Measurements from ENCODE around the gene ULK1.

The ULK1 gene

GRCh38 chr12:131930510-131930909 lies 36.1 kb downstream of the ULK1 start:
- H3K4me1 ChIP-seq (ENCODE audit: control insufficient read depth, insufficient read depth, low read length): no peaks in the 10 kb centered on the region
- H3K9me3 ChIP-seq (ENCODE audit: control insufficient read depth, insufficient read depth, low read depth, low read length): no peaks in the 10 kb centered on the region
- H3K36me3 ChIP-seq (ENCODE audit: control insufficient read depth in 2 of 2, insufficient read depth in 1 of 2, low read length in 2 of 2): peaks cover 27 to 49% of the 10 kb centered on the region in 2 experiments
- CTCF ChIA-PET: interaction anchor here (1.1 kb wide), 1 partner anchor 94 kb away, joined by 3 read pairs; no protein-coding TSS in a partner anchor
- H3K27ac ChIP-seq (ENCODE audit: extremely low read depth, low read depth, low read length): peak overlapping the region; percentile 78; the same call in 1 of the 2 replicates
- POLR2A ChIA-PET: interaction anchor here (1.0 to 1.5 kb wide), 6 partner anchors 10 to 100 kb away, joined by 3 to 7 read pairs (median 4); partner anchors contain the start of gene EP400
- TF ChIP-seq ZBTB17 (tag by site-specific recombination; IDR thresholded peaks at IDR 0.05) (0 out of 2 replicates have a peak, but pooled peaks have one; percentile 28), MZF1 (tag by site-specific recombination; IDR thresholded peaks at IDR 0.05; ENCODE audit: borderline replicate concordance) (no peak)
- H3K4me3 ChIP-seq (ENCODE audit: low read depth, low read length): peak overlapping the region; percentile 90

DNA sequence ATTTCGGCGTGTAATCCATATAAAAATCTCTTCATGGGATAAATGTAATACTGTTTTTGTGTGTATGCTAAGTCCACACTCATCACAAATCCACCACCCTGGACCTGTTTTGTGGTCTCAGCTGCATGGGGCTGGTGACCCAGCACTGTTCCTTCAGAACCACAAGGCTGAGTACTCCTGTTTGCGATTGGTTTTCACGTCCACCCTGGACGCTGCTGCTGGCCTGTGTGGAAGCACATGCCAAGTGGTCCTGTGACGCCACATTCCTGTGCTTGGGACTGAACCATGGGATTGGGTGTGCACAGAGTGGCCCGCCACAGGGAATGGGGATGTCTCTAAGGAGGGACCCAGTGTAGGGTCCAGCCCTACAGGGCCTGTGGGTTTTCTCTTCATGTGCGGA lies 39.0 kb downstream of the ULK1 start:
- peaks cover 43 to 61% of the 10 kb centered on the region in 2 experiments for H3K36me3 ChIP-seq (ENCODE audit: control insufficient read depth in 2 of 2, insufficient read depth in 1 of 2, low read length in 2 of 2)
- no peaks in the 10 kb centered on the region for H3K4me1 ChIP-seq (ENCODE audit: control insufficient read depth, insufficient read depth, low read length)
- TF ChIP-seq ZNF132 (tag by site-specific recombination; IDR thresholded peaks at IDR 0.05; ENCODE audit: borderline replicate concordance) (no peak), ZNF623 (tag by site-specific recombination; IDR thresholded peaks at IDR 0.05) (no peak)
- H3K9me3 ChIP-seq (ENCODE audit: control insufficient read depth, insufficient read depth, low read depth, low read length): no peaks in the 10 kb centered on the region
- POLR2A ChIA-PET: no interaction called here
- CTCF ChIA-PET: interaction anchor here (0.5 kb wide), 1 partner anchor 98 kb away, joined by 6 read pairs; no protein-coding TSS in a partner anchor
- no peak overlapping the region for H3K27ac ChIP-seq (ENCODE audit: extremely low read depth, low read depth, low read length)
- no peak overlapping the region for H3K4me3 ChIP-seq (ENCODE audit: low read depth, low read length)

- POLR2A ChIA-PET: no interaction called here
- CTCF ChIA-PET: interaction anchor here (0.7 to 0.9 kb wide), 2 partner anchors 70 to 83 kb away, joined by 3 read pairs; no protein-coding TSS in a partner anchor
- Histone ChIP-seq H3K36me3 (ENCODE audit: control insufficient read depth in 2 of 2, insufficient read depth in 1 of 2, low read length in 2 of 2) (peaks cover 46 to 69% of the 10 kb centered on the region in 2 experiments), H3K9me3 (ENCODE audit: control insufficient read depth, insufficient read depth, low read depth, low read length) (no peaks in the 10 kb centered on the region), H3K4me3 (ENCODE audit: low read depth, low read length) (no peak overlapping the region), H3K27ac (ENCODE audit: extremely low read depth, low read depth, low read length) (no peak overlapping the region), H3K4me1 (ENCODE audit: control insufficient read depth, insufficient read depth, low read length) (no peaks in the 10 kb centered on the region)
- TF ChIP-seq ZNF138 (tag by site-specific recombination; IDR thresholded peaks at IDR 0.05; ENCODE audit: borderline replicate concordance) (no peak), ZNF768 (tag by site-specific recombination; IDR thresholded peaks at IDR 0.05) (no peak), REPIN1 (tag by site-specific recombination; IDR thresholded peaks at IDR 0.05; ENCODE audit: low read depth) (no peak), ZNF639 (tag by site-specific recombination; IDR thresholded peaks at IDR 0.05) (no peak), ZNF292 (tag by site-specific recombination; IDR thresholded peaks at IDR 0.05; ENCODE audit: borderline replicate concordance, low read depth) (no peak), ZNF521 (tag by site-specific recombination; IDR thresholded peaks at IDR 0.05) (no peak), SCRT2 (tag by site-specific recombination; IDR thresholded peaks at IDR 0.05) (no peak), ZNF513 (tag by site-specific recombination; IDR thresholded peaks at IDR 0.05) (no peak), ZNF692 (tag by site-specific recombination; IDR thresholded peaks at IDR 0.05) (no peak), ZNF140 (tag by site-specific recombination; IDR thresholded peaks at IDR 0.05) (no peak), ZNF623 (tag by site-specific recombination; IDR thresholded peaks at IDR 0.05) (no peak), CTCF (tag by site-specific recombination; IDR thresholded peaks at IDR 0.05) (no peak), ZNF423 (tag by site-specific recombination; IDR thresholded peaks at IDR 0.05) (no peak), ZNF792 (tag by site-specific recombination; IDR thresholded peaks at IDR 0.05) (no peak), ZNF624 (tag by site-specific recombination; IDR thresholded peaks at IDR 0.05) (no peak), ZNF707 (tag by site-specific recombination; IDR thresholded peaks at IDR 0.05) (no peak)
- TF ChIP-seq, protein P1, sequence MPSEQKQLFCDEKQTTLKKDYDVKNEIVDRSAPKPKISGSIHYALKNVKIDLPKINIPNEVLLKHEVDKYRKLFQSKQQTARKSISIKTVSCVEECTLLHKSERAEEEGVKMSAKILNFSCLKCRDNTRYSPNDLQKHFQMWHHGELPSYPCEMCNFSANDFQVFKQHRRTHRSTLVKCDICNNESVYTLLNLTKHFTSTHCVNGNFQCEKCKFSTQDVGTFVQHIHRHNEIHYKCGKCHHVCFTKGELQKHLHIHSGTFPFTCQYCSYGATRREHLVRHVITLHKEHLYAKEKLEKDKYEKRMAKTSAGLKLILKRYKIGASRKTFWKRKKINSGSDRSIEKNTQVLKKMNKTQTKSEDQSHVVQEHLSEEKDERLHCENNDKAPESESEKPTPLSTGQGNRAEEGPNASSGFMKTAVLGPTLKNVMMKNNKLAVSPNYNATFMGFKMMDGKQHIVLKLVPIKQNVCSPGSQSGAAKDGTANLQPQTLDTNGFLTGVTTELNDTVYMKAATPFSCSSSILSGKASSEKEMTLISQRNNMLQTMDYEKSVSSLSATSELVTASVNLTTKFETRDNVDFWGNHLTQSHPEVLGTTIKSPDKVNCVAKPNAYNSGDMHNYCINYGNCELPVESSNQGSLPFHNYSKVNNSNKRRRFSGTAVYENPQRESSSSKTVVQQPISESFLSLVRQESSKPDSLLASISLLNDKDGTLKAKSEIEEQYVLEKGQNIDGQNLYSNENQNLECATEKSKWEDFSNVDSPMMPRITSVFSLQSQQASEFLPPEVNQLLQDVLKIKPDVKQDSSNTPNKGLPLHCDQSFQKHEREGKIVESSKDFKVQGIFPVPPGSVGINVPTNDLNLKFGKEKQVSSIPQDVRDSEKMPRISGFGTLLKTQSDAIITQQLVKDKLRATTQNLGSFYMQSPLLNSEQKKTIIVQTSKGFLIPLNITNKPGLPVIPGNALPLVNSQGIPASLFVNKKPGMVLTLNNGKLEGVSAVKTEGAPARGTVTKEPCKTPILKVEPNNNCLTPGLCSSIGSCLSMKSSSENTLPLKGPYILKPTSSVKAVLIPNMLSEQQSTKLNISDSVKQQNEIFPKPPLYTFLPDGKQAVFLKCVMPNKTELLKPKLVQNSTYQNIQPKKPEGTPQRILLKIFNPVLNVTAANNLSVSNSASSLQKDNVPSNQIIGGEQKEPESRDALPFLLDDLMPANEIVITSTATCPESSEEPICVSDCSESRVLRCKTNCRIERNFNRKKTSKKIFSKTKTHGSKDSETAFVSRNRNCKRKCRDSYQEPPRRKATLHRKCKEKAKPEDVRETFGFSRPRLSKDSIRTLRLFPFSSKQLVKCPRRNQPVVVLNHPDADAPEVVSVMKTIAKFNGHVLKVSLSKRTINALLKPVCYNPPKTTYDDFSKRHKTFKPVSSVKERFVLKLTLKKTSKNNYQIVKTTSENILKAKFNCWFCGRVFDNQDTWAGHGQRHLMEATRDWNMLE (tag by site-specific recombination; conservative IDR thresholded peaks at IDR 0.05; ENCODE audit: low read depth): no peak
Measured at GRCh38 chr12:131934535-131934934, 40.1 kb downstream of the ULK1 start.
